Measurements from ENCODE around the gene KIF1B.
A peak's percentile ranks its signal among the peaks of the same experiment; 100 is the strongest.
"Not testable (repeated sequence)": the region's sequence is repeated elsewhere in the genome, so short reads cannot be mapped to it uniquely, and the experiment has no call there.

KIF1B gene

GRCh38 chr1:10418741-10419140 lies 208.4 kb downstream of the KIF1B start:
- not testable (repeated sequence) for FAIRE-seq; DNase-seq (ENCODE audit: insufficient read length, low spot score)

- DNase-seq (ENCODE audit: insufficient read length, low spot score) (no peak), FAIRE-seq (no peak)
These were observed 209.0 kb downstream of the KIF1B start for GRCh38 chr1:10419351-10419750.

- FAIRE-seq, result no peak
- no peak for DNase-seq (ENCODE audit: insufficient read length, low spot score)
These were observed 211.3 kb downstream of the KIF1B start for GRCh38 chr1:10421637-10422036.

GRCh38 chr1:10424034-10424433 lies 213.7 kb downstream of the KIF1B start:
- FAIRE-seq, result no peak

GRCh38 chr1:10424651-10425050 lies 214.3 kb downstream of the KIF1B start:
- no peak for DNase-seq (ENCODE audit: insufficient read length, low spot score)
- no peak for FAIRE-seq

More at GRCh38 chr1:10424034-10424433, 213.7 kb downstream of the KIF1B start:
- DNase-seq (ENCODE audit: insufficient read length, low spot score), result no peak

- not testable (repeated sequence) for DNase-seq (ENCODE audit: insufficient read length, low spot score); FAIRE-seq
These were observed 215.6 kb downstream of the KIF1B start for GRCh38 chr1:10425826-10426534.

- not testable (repeated sequence) for FAIRE-seq; DNase-seq (ENCODE audit: insufficient read length, low spot score)
These were observed 216.1 kb downstream of the KIF1B start for GRCh38 chr1:10426535-10426848.

- FAIRE-seq, result no peak
- DNase-seq (ENCODE audit: insufficient read length, low spot score), result no peak
These were observed 218.6 kb downstream of the KIF1B start for GRCh38 chr1:10428984-10429383.

GRCh38 chr1:10429868-10430215 lies 219.5 kb downstream of the KIF1B start:
- FAIRE-seq (no peak), DNase-seq (ENCODE audit: insufficient read length, low spot score) (no peak)

- DNase-seq (ENCODE audit: insufficient read length, low spot score) (peak; percentile 98), FAIRE-seq (peak; percentile 57)
These were observed 220.1 kb downstream of the KIF1B start, which contains the start of gene CENPS for GRCh38 chr1:10430216-10431069. Gene CENPS (plus strand): TSS chr1:10430433. CDS start chr1:10430518, 85 bp downstream.
